Activated T-cell treated with anti-CD3 and anti-CD28 coated beads, Interleukin-2, amount 50 U/mL, for 4 hours (primary cell): ENCODE measurements around the gene ITGA5. TPM values are rescaled to one million over a fixed set of nuclear protein-coding genes. Genes with fewer than 3 reads are reported as not detected.

Experiments used
- ATAC-seq, 2 donors: fragments of 200-7000 bp; cut with Tn5 transposase; one replicate each; pipeline ENCODE4 v1.10.0; 2021
- DNase-seq: peaks from one replicate; pipeline ENCODE4 v3.0.0-alpha.2; 2020
- H3K27me3 Mint-ChIP-seq: one replicate; pipeline ENCODE4 v1.8.0; 2021; ENCODE audit warnings: low read depth, mixed read lengths
- H3K36me3 Mint-ChIP-seq: one replicate; pipeline ENCODE4 v1.8.0; 2022; ENCODE audit warnings: mixed read lengths; ENCODE audit not compliant: insufficient read depth
- H3K4me1 Mint-ChIP-seq: one replicate; pipeline ENCODE4 v1.8.0; 2021; ENCODE audit warnings: low read depth, mixed read lengths
- H3K4me3 Mint-ChIP-seq: one replicate; pipeline ENCODE4 v1.8.0; 2021; ENCODE audit warnings: mild to moderate bottlenecking, moderate library complexity, mixed read lengths
- H3K9me3 Mint-ChIP-seq: one replicate; pipeline ENCODE4 v1.8.0; 2021; ENCODE audit warnings: mixed read lengths
- total RNA-seq, 3 donors: library from RNA; stranded (reverse); gene quantifications; one replicate each; pipeline ENCODE4 v1.2.1, GENCODE V29; 2021

ITGA5 gene
- total RNA-seq, 3 donors from 2014 or later: 9.3 to 16.4 (median 12.4) TPM

DNA sequence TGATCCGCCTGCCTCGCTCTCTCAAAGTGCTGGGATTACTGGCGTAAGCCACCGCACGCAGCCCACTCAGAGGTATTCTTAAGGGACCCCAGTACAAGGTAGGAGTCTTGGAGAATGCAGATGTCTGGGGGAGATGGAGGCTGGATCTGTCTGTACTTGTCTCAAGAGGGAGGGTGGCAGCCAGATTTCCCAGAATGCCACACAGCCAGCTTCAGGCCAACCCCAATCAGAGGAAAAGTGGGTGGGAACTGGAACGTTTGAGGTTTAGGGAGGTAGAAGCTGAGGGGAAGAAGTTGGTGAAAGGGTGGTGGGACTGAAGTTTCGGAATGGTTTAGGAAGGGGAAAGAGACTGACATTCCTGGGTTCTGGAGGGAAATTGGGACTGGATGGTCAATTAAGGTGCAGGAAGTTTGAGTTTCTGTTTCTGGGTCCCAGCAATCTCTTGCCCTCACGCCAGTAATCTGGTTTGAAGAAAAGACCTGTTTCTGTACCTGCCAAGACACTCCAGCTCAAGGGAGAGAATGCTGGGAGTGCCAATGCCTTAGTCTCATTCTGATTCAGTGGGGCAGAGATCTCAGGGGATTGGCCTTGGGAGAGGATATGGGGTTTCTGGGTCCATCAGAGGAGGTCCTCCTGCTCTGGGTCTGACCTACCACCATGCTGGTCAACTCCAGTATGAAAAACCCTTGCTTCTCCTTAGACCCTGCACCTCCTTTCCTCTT, 26.4 kb downstream of the ITGA5 start:
- ATAC-seq (no peak), DNase-seq (no peak)
- Mint-ChIP-seq H3K36me3 (peaks cover 14% of the 10 kb centered on the region), H3K4me3 (no peak overlapping the region), H3K9me3 (no peaks in the 10 kb centered on the region), H3K27me3 (no peaks in the 10 kb centered on the region), H3K4me1 (peaks cover 35% of the 10 kb centered on the region)

GRCh38 chr12:54390668-54391551, 28.2 kb downstream of the ITGA5 start:
- Mint-ChIP-seq H3K9me3 (no peaks in the 10 kb centered on the region), H3K4me1 (peaks cover 41% of the 10 kb centered on the region), H3K36me3 (peaks cover 6% of the 10 kb centered on the region), H3K4me3 (peak overlapping the region; percentile 73), H3K27me3 (no peaks in the 10 kb centered on the region)
- DNase-seq (peak; percentile 67), ATAC-seq (peak; percentile 86 to 87)

DNA sequence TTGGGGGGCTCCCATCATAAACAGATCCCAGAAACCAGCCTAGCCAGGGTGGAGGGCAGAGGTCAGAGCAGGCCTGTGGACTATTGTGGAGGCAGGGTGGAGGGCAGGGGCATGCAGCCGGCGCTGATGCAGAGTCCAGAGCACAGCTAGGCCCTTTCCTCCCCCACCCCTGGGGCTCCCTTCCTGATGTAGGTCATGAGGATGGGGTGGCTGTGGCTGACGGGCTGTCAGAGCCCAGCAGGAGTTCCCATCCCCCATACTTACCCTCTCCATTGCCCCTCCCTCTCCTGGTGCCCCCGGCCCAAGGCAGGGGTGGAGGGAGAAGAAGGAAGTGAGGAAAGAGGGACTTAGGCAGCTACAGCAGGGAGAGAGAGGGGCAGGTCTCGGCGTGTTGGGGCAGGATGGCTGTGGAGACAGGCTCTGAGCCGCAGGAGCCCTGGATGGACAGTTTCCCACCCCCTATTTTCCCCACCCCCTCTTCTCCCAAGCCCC, 28.8 kb downstream of the ITGA5 start:
- H3K9me3 Mint-ChIP-seq: no peaks in the 10 kb centered on the region
- peaks cover 6% of the 10 kb centered on the region for H3K36me3 Mint-ChIP-seq
- peaks cover 41% of the 10 kb centered on the region for H3K4me1 Mint-ChIP-seq
- no peak for ATAC-seq
- no peak for DNase-seq
- peak overlapping the region; percentile 73 for H3K4me3 Mint-ChIP-seq
- no peaks in the 10 kb centered on the region for H3K27me3 Mint-ChIP-seq

DNA sequence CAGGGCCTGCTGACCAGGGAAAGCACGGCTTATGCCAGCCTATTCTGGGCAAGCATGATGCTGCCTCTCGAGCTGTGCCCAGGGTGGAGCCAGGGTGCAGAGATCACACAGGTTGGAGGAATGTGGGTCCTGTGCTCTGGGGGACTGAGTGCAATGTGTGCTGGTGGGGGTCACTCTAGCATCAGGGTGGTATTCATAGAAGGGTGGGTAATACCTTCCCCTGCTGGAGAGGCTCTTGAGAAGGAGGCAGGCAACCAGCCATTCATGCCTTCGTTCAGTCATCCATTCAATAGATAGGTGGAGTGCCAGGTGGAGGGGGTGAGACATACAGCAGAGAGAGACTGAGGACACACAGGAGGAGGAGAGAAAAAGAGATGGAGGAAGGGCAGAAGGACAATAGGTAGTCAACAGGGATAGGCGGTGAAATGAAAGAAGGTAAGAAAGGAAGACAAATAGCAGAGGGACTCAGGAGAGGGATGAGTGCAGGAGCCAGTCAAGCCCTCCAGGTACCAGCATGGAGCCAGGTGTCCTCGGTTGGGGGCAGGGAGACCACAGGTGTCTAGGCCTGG, 29.4 kb downstream of the ITGA5 start:
- no peaks in the 10 kb centered on the region for H3K9me3 Mint-ChIP-seq
- ATAC-seq (no peak), DNase-seq (no peak)
- H3K4me1 Mint-ChIP-seq: peaks cover 40% of the 10 kb centered on the region
- H3K4me3 Mint-ChIP-seq: peak overlapping the region; percentile 42
- H3K36me3 Mint-ChIP-seq: peaks cover 6% of the 10 kb centered on the region
- no peaks in the 10 kb centered on the region for H3K27me3 Mint-ChIP-seq

GRCh38 chr12:54389134-54389508, 29.9 kb downstream of the ITGA5 start:
- Mint-ChIP-seq H3K4me3 (no peak overlapping the region), H3K27me3 (no peaks in the 10 kb centered on the region), H3K9me3 (no peaks in the 10 kb centered on the region), H3K36me3 (peaks cover 4% of the 10 kb centered on the region), H3K4me1 (peaks cover 37% of the 10 kb centered on the region)
- DNase-seq (no peak), ATAC-seq (no peak)

DNA sequence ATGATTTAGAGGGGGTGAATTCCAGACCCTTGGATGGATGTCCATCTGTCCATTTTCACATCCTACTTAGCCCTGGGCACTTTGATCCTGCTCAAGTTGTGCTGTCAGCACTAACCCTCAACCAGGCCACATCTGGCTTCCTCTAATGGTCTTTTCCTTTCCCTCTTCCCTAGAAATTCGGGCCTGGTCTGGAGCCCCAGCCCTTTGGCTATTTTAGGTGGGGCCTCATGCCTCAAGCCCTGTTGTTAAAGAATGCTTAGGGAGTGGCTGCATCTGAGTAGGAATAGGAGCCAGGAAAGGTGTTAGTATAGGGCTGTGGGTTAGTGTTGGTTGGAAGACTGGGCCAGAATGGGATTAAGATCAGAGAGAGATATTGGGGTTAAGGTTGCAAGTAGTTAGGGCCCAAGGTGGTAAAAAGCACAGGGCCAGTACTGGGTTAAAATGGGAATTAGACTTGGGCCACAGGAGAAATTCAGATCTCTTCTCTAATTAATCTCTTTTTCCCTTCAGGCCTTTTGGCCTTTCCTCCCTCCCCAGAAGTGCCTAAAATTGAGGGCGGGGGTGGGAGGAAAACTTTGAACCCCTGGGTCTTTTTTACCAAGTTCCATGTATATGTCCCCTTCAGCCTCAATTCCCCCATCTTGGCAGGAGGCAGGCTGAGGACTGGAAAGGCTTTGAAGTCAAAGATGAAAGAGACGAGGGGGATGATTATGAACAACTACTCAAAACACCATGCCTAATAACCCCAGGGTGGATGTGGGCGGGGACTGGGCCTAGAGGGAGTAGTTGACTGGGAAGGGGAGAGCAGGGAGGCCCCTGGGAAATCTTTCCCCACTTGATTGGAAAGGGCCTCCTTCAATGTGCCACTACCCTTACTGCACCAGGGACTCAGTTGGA, 30.6 kb downstream of the ITGA5 start:
- Mint-ChIP-seq H3K9me3 (no peaks in the 10 kb centered on the region), H3K36me3 (no peaks in the 10 kb centered on the region), H3K4me3 (no peak overlapping the region), H3K27me3 (no peaks in the 10 kb centered on the region), H3K4me1 (peaks cover 34% of the 10 kb centered on the region)
- no peak for ATAC-seq
- no peak for DNase-seq

- H3K4me1 Mint-ChIP-seq: peaks cover 34% of the 10 kb centered on the region
- no peaks in the 10 kb centered on the region for H3K9me3 Mint-ChIP-seq
- H3K27me3 Mint-ChIP-seq: no peaks in the 10 kb centered on the region
- H3K36me3 Mint-ChIP-seq: no peaks in the 10 kb centered on the region
- no peak for DNase-seq
- H3K4me3 Mint-ChIP-seq: no peak overlapping the region
- ATAC-seq: no peak
Observed at GRCh38 chr12:54387114-54387467, 32.0 kb downstream of the ITGA5 start.

DNA sequence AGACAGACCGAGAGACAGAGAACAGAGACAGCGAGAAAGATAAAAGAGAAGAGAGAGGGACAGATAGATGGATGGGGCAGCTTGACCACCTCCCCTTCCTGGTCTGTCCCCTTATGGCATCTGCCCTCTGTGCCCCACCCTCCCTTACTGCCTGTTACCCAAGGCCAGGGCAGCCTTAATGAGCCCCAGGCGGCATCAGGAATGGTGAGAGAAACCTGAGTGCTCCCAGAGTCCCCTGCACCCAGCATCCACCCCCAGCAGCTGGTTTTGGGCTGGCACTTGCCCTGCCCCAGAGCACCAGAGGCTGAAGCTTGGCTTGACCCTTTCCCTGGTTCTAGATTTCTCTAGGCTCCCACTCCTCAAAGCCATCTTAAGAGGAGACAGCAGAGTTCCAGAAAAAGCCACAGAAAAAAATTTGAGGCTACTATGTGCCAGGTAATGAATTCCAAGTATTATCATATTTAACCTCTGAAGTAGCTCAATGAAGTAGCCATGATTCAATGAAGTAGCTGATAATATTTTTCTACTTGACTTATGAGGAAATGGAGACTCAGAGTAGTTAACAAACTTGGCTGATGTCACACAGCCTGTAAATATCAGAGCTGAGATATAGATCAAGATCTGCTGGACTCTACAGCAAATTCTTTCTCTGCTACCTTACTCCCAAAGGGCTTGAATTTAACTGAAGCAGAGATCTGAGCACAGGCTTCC, 32.5 kb downstream of the ITGA5 start:
- no peaks in the 10 kb centered on the region for H3K36me3 Mint-ChIP-seq
- peaks cover 30% of the 10 kb centered on the region for H3K4me1 Mint-ChIP-seq
- no peak overlapping the region for H3K4me3 Mint-ChIP-seq

DNA sequence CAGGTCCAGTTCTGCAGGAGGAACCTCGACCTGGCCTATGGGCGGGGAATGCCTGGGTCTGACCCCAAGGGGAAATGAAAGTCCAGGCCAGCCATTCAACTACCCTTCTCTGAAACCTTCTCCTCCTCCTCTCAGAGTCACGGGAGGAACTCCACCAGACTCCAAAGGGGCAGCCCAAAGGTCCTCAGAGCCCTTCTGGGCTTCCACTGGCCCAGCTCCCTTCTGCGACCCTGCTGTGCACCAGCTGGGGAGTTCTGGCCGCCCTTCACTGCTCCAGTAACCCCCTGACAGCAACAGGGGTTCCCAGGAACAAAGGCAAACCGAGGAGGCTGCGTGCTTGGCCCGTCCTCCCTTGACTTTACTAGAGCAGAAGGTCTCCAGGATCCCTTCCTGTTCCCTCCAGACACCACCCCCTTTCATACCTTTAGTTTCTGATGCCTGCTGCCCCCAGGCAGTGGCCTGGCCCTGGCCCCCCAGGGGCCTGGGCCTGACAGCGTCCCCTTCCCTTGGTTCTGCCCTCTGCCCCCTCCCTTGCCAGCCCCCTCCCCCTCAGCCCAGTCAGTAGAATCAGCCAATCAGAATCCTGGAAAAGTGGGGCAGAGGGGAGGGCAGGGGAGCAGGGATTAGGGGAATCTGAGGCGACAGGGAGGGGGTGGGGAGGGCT, 33.7 kb downstream of the ITGA5 start:
- no peaks in the 10 kb centered on the region for H3K27me3 Mint-ChIP-seq
- H3K4me1 Mint-ChIP-seq: peaks cover 29% of the 10 kb centered on the region
- no peak overlapping the region for H3K4me3 Mint-ChIP-seq
- ATAC-seq (no peak), DNase-seq (no peak)
- H3K36me3 Mint-ChIP-seq: no peaks in the 10 kb centered on the region
- no peaks in the 10 kb centered on the region for H3K9me3 Mint-ChIP-seq

More for the DNA sequence above, 32.5 kb downstream of the ITGA5 start:
- Mint-ChIP-seq H3K9me3 (no peaks in the 10 kb centered on the region), H3K27me3 (no peaks in the 10 kb centered on the region)
- DNase-seq: no peak
- ATAC-seq: no peak

- ATAC-seq (no peak), DNase-seq (no peak)
- Mint-ChIP-seq H3K4me1 (peaks cover 25% of the 10 kb centered on the region), H3K36me3 (no peaks in the 10 kb centered on the region), H3K4me3 (no peak within 1 kb of the TSS), H3K27me3 (no peaks in the 10 kb centered on the region), H3K9me3 (no peaks in the 10 kb centered on the region)
Observed at GRCh38 chr12:54384591-54385041, 34.5 kb downstream of the ITGA5 start, which contains the start of gene ZNF385A. ZNF385A (minus strand) TSS chr12:54384733; CDS start chr12:54384514, 219 bp downstream.

GRCh38 chr12:54383041-54383609, 35.9 kb downstream of the ITGA5 start:
- ATAC-seq: peak; percentile 53 to 67
- no peaks in the 10 kb centered on the region for H3K27me3 Mint-ChIP-seq
- H3K4me3 Mint-ChIP-seq: no peak overlapping the region
- H3K9me3 Mint-ChIP-seq: no peaks in the 10 kb centered on the region
- H3K36me3 Mint-ChIP-seq: no peaks in the 10 kb centered on the region
- H3K4me1 Mint-ChIP-seq: peaks cover 25% of the 10 kb centered on the region
- DNase-seq: no peak

GRCh38 chr12:54381136-54381535, 37.9 kb downstream of the ITGA5 start:
- H3K4me1 Mint-ChIP-seq: peaks cover 17% of the 10 kb centered on the region
- H3K27me3 Mint-ChIP-seq: no peaks in the 10 kb centered on the region
- no peaks in the 10 kb centered on the region for H3K36me3 Mint-ChIP-seq
- no peaks in the 10 kb centered on the region for H3K9me3 Mint-ChIP-seq
- no peak overlapping the region for H3K4me3 Mint-ChIP-seq
- ATAC-seq (no peak), DNase-seq (no peak)
